Body of pancreas (tissue), 4 donors: ENCODE results near the gene SYPL2.

Experiments used
- CTCF ChIP-seq, 7 experiments: fragments of 450-650 bp in 4 of 7; fragments of 200-600 bp in 3 of 7; sonication (generic) in 3 of 7; IDR thresholded peaks; one replicate each; pipeline ENCODE4 v1.5.1; 2016 to 2019; ENCODE audit warnings: antibody characterized with exemption in 7 of 7
- POLR2A ChIP-seq, 3 donors: fragments of 450-650 bp; IDR thresholded peaks; one replicate each; pipeline ENCODE4 v1.6.1; 2016; ENCODE audit warnings: antibody characterized with exemption in 3 of 3, mild to moderate bottlenecking in 2 of 3

GRCh38 chr1:109508001-109508872, 41.9 kb downstream of the SYPL2 start:
- no peak for TF ChIP-seq CTCF (IDR thresholded peaks at IDR 0.05)
- no peak for TF ChIP-seq POLR2A (IDR thresholded peaks at IDR 0.05)
